H1 (cell line): ENCODE results near the gene MAP3K15. TPM values are rescaled to one million over a fixed set of nuclear protein-coding genes. Genes with fewer than 3 reads are reported as not detected.

Source experiments
- CTCF ChIA-PET: fragments of 300-600 bp; sonication (Branson Sonifier 250); formaldehyde crosslinking; loops from one replicate; lab custom pipeline; 2021; ENCODE audit not compliant: partially characterized antibody; lab: Charles Lee
- POLR2A ChIA-PET: fragments of 300-600 bp; sonication (Branson Sonifier 250); formaldehyde crosslinking; loops from one replicate; lab custom pipeline; 2021; ENCODE audit warnings: inconsistent platforms; ENCODE audit not compliant: partially characterized antibody; lab: Charles Lee
- DNase-seq, 2 experiments: peaks; one replicate each; pipeline versions ENCODE4 v3.0.0 to v3.0.0-alpha.2; 2010 to 2022; ENCODE audit warnings: low spot score in 2 of 2, low read depth in 1 of 2, mixed read lengths in 1 of 2
- FAIRE-seq: peaks from 2 replicates; lab custom pipeline; 2011; peaks lifted over from hg19 to GRCh38; lab: Jason Lieb, UNC
- H2AFZ ChIP-seq: 2 replicates; pipeline ENCODE4 v1.8.1; 2012; ENCODE audit warnings: low read length, inconsistent platforms
- H2AK5ac ChIP-seq: 2 replicates; pipeline ENCODE4 v1.6.1; 2013; ENCODE audit warnings: low read depth, low read length
- H2BK120ac ChIP-seq: replicated peaks from 2 replicates; pipeline ENCODE3; 2013; ENCODE audit warnings: low read depth, low read length, inconsistent platforms
- H2BK12ac ChIP-seq: 2 replicates; pipeline ENCODE4 v1.6.1; 2013; ENCODE audit warnings: low read depth, low read length
- H2BK15ac ChIP-seq: 2 replicates; pipeline ENCODE4 v1.6.1; 2013; ENCODE audit warnings: low read length
- H2BK20ac ChIP-seq: 2 replicates; pipeline ENCODE4 v1.6.1; 2013; ENCODE audit warnings: low read length
- H2BK5ac ChIP-seq: 2 replicates; pipeline ENCODE4 v1.6.1; 2013; ENCODE audit warnings: low read depth, low read length
- H3K14ac ChIP-seq: 2 replicates; pipeline ENCODE4 v1.6.1; 2013; ENCODE audit warnings: inconsistent platforms; ENCODE audit not compliant: insufficient read length
- H3K18ac ChIP-seq: 2 replicates; pipeline ENCODE4 v1.6.1; 2013; ENCODE audit warnings: low read length; ENCODE audit errors: extremely low read depth
- H3K23ac ChIP-seq: 2 replicates; pipeline ENCODE4 v1.6.1; 2013; ENCODE audit warnings: inconsistent platforms; ENCODE audit not compliant: insufficient read length
- H3K23me2 ChIP-seq: 2 replicates; pipeline ENCODE4 v1.6.1; 2013; ENCODE audit warnings: low read depth, low read length
- H3K27ac ChIP-seq: 2 replicates; pipeline ENCODE4 v1.6.1; 2011; ENCODE audit warnings: low read depth, low read length, inconsistent platforms
- H3K27me3 ChIP-seq, 4 experiments: replicated peaks in 1 of 4; 1 replicate in 1 of 4; 2 replicates in 3 of 4; pipeline versions ENCODE4 v1.6.1 to v1.8.1; 2011 to 2013; ENCODE audit warnings: low read length in 3 of 4, mild to moderate bottlenecking in 3 of 4, inconsistent platforms in 2 of 4, mixed read lengths in 2 of 4, moderate library complexity in 1 of 4; ENCODE audit not compliant: control insufficient read depth in 3 of 4, insufficient read depth in 3 of 4; ENCODE audit errors: extremely low read depth in 1 of 4
- H3K36me3 ChIP-seq, 4 experiments: 2 replicates each; pipeline versions ENCODE4 v1.6.1 to v1.8.1; 2011 to 2013; ENCODE audit warnings: mild to moderate bottlenecking in 4 of 4, low read length in 3 of 4, moderate library complexity in 2 of 4, control low read depth in 1 of 4, inconsistent platforms in 1 of 4; ENCODE audit not compliant: insufficient read depth in 4 of 4, control insufficient read depth in 2 of 4
- H3K4ac ChIP-seq: replicated peaks from 2 replicates; pipeline ENCODE3; 2013; ENCODE audit warnings: low read length, low read depth, mixed read lengths, inconsistent platforms; ENCODE audit not compliant: insufficient read length
- H3K4me1 ChIP-seq, 4 experiments: replicated peaks in 1 of 4; 1 replicate in 1 of 4; 2 replicates in 3 of 4; pipeline versions ENCODE4 v1.6.1 to v1.8.1; 2011 to 2013; ENCODE audit warnings: low read length in 3 of 4, inconsistent platforms in 2 of 4, mixed read lengths in 1 of 4; ENCODE audit not compliant: insufficient read depth in 4 of 4, control insufficient read depth in 3 of 4
- H3K4me2 ChIP-seq, 2 experiments: 2 replicates each; pipeline versions ENCODE4 v1.6.1 to v1.8.1; 2011 to 2013; ENCODE audit warnings: low read depth in 2 of 2, low read length in 2 of 2, control low read depth in 1 of 2, inconsistent platforms in 1 of 2, mild to moderate bottlenecking in 1 of 2; ENCODE audit not compliant: insufficient read depth in 1 of 2
- H3K4me3 ChIP-seq, 4 experiments: fragments of 200-600, 300-600 bp in 1 of 4; sonication (generic), shearing (Covaris generic), sonication (Bioruptor Twin) in 1 of 4; 2 replicates each; pipeline versions ENCODE4 v1.5.1 to v1.8.1; 2011 to 2016; ENCODE audit warnings: low read length in 4 of 4, low read depth in 3 of 4, control low read depth in 2 of 4, inconsistent platforms in 2 of 4, mild to moderate bottlenecking in 2 of 4, mixed read lengths in 1 of 4, moderate library complexity in 1 of 4; ENCODE audit not compliant: insufficient read depth in 2 of 4; ENCODE audit errors: extremely low read depth in 1 of 4
- H3K56ac ChIP-seq: replicated peaks from 2 replicates; pipeline ENCODE3; 2013; ENCODE audit warnings: low read depth, mild to moderate bottlenecking, mixed read lengths, low read length, inconsistent platforms; ENCODE audit not compliant: insufficient read length
- H3K79me1 ChIP-seq: 2 replicates; pipeline ENCODE4 v1.6.1; 2013; ENCODE audit warnings: low read depth, low read length, control low read depth
- H3K79me2 ChIP-seq, 2 experiments: 2 replicates each; pipeline versions ENCODE4 v1.6.1 to v1.8.1; 2012 to 2013; ENCODE audit warnings: low read length in 2 of 2, mild to moderate bottlenecking in 2 of 2, inconsistent platforms in 1 of 2; ENCODE audit not compliant: insufficient read depth in 2 of 2, control insufficient read depth in 1 of 2
- H3K9ac ChIP-seq, 4 experiments: replicated peaks in 1 of 4; 1 replicate in 1 of 4; 2 replicates in 3 of 4; pipeline versions ENCODE4 v1.6.1 to v1.8.1; 2011 to 2013; ENCODE audit warnings: low read depth in 3 of 4, low read length in 3 of 4, control low read depth in 2 of 4, mild to moderate bottlenecking in 2 of 4, moderate library complexity in 2 of 4, inconsistent platforms in 1 of 4; ENCODE audit errors: extremely low read depth in 1 of 4
- H3K9me3 ChIP-seq, 2 experiments: 2 replicates each; pipeline versions ENCODE4 v1.6.1 to v1.8.1; 2012 to 2013; ENCODE audit warnings: mild to moderate bottlenecking in 2 of 2, moderate library complexity in 2 of 2, control low read depth in 1 of 2, inconsistent platforms in 1 of 2, low read depth in 1 of 2, low read length in 1 of 2, mixed read lengths in 1 of 2; ENCODE audit not compliant: insufficient read depth in 2 of 2
- H4K20me1 ChIP-seq, 2 experiments: replicated peaks in 1 of 2; 2 replicates each; pipeline versions ENCODE3 to v1.8.1; 2011 to 2013; ENCODE audit warnings: inconsistent platforms in 2 of 2, low read length in 2 of 2, mild to moderate bottlenecking in 1 of 2; ENCODE audit not compliant: insufficient read depth in 2 of 2, control insufficient read depth in 1 of 2
- H4K5ac ChIP-seq: 2 replicates; pipeline ENCODE4 v1.6.1; 2013; ENCODE audit warnings: low read length, low read depth, mixed read lengths, inconsistent platforms; ENCODE audit not compliant: insufficient read length
- H4K8ac ChIP-seq: 2 replicates; pipeline ENCODE4 v1.8.0; 2013; ENCODE audit warnings: mild to moderate bottlenecking, moderate library complexity, low read length, inconsistent platforms; ENCODE audit not compliant: insufficient read depth; ENCODE audit errors: extremely low read depth
- H4K91ac ChIP-seq: replicated peaks from 2 replicates; pipeline ENCODE3; 2013; ENCODE audit warnings: low read length, mixed read lengths, inconsistent platforms; ENCODE audit not compliant: insufficient read length
- ATF3 ChIP-seq: IDR thresholded peaks from 2 replicates; pipeline ENCODE4 v1.6.1; 2011; ENCODE audit warnings: low read depth, mild to moderate bottlenecking, low read length; ENCODE audit not compliant: insufficient read depth
- CHD2 ChIP-seq: IDR thresholded peaks from 2 replicates; pipeline ENCODE4 v1.6.1; 2012; ENCODE audit warnings: low read length, improper control_type of control experiment
- JUND ChIP-seq: IDR thresholded peaks from 2 replicates; pipeline ENCODE4 v1.6.1; 2011; ENCODE audit warnings: mild to moderate bottlenecking, improper control_type of control experiment, low read length
- KDM1A ChIP-seq: fragments of 200-600, 300-600 bp; sonication (generic); IDR thresholded peaks from 2 replicates; pipeline ENCODE4 v1.7.1; 2016; ENCODE audit warnings: mild to moderate bottlenecking, low read length, borderline replicate concordance
- NRF1 ChIP-seq: IDR thresholded peaks from 2 replicates; pipeline ENCODE4 v1.6.1; 2011; ENCODE audit warnings: mild to moderate bottlenecking, low read depth, low read length, improper control_type of control experiment
- POU5F1 ChIP-seq: IDR thresholded peaks from 2 replicates; pipeline ENCODE4 v1.6.1; 2011; ENCODE audit warnings: low read depth, mild to moderate bottlenecking, low read length, moderate library complexity
- RBBP5 ChIP-seq: IDR thresholded peaks from 2 replicates; pipeline ENCODE4 v1.7.1; 2012; ENCODE audit warnings: low read depth, mild to moderate bottlenecking, inconsistent platforms, low read length, moderate library complexity, borderline replicate concordance
- SP4 ChIP-seq: IDR thresholded peaks from 2 replicates; pipeline ENCODE4 v1.6.1; 2012; ENCODE audit warnings: low read length, inconsistent platforms
- WGBS, 2 experiments: shearing (Covaris generic) in 1 of 2; methylation state at CpG; one replicate each; pipeline versions ENCODE4 v1.1.6 to v1.1.7; 2013 to 2015; ENCODE audit warnings: low lambda C conversion rate in 2 of 2, mixed read lengths in 2 of 2, inconsistent platforms in 1 of 2, low coverage in 1 of 2, missing lambda C conversion rate in 1 of 2; ENCODE audit not compliant: insufficient replicate concordance in 2 of 2, insufficient coverage in 1 of 2, insufficient read length in 1 of 2; ENCODE audit errors: extremely low coverage in 1 of 2, missing lambda C conversion rate in 1 of 2; 5-methylcytosine and 5-hydroxymethylcytosine counted together
- polyA plus RNA-seq, 7 experiments: library from polyadenylated mRNA; depleted of rRNA in 3 of 7; stranded (reverse) in 5 of 7; unstranded in 2 of 7; fragments of >200 nt in 5 of 7; fragments of 200-250 nt in 2 of 7; gene quantifications; 1 replicate in 5 of 7; 2 replicates in 1 of 7; 4 replicates in 1 of 7; pipeline versions ENCODE4 v1.2.1 to v1.2.3, GENCODE V29; 2011 to 2013; ENCODE audit warnings: missing spikeins in 2 of 7, mixed read lengths in 2 of 7
- total RNA-seq: library from RNA; stranded (reverse); fragmentation: NEBNext Ultra II Directional; extraction: Animal tissue kit (Norgen Biotek cat#: 25700); gene quantifications from 2 replicates; pipeline ENCODE4 v1.2.1, GENCODE V29; 2021

The MAP3K15 gene
- total and polyA plus RNA-seq, 2 of the 8 experiments (the other 6 are each of a cell fraction or from before 2014, with no cell fraction given): 1.8 to 2.4 TPM

GRCh38 chrX:19487520-19488200, 27.6 kb downstream of the MAP3K15 start:
- no peak overlapping the region for H3K27ac ChIP-seq
- no peaks in the 10 kb centered on the region for H3K27me3 ChIP-seq
- H3K4me3 ChIP-seq: no peak overlapping the region
- ChIA-PET POLR2A (no interaction called here), CTCF (no interaction called here)
- no peak overlapping the region for H2AK5ac ChIP-seq
- H2BK120ac ChIP-seq: no peak overlapping the region
- no peaks in the 10 kb centered on the region for H3K79me1 ChIP-seq
- H2BK12ac ChIP-seq: no peak overlapping the region
- H4K5ac ChIP-seq: no peak overlapping the region
- no peaks in the 10 kb centered on the region for H3K9me3 ChIP-seq
- H3K4ac ChIP-seq: no peak overlapping the region
- no peak overlapping the region for H3K4me2 ChIP-seq
- H3K23ac ChIP-seq: no peak overlapping the region
- no peak overlapping the region for H2BK15ac ChIP-seq
- H3K79me2 ChIP-seq: no peaks in the 10 kb centered on the region
- no peak overlapping the region for H3K56ac ChIP-seq
- no peaks in the 10 kb centered on the region for H4K20me1 ChIP-seq
- no peaks in the 10 kb centered on the region for H3K23me2 ChIP-seq
- H2BK20ac ChIP-seq: no peak overlapping the region
- H4K91ac ChIP-seq: no peak overlapping the region
- no peak overlapping the region for H3K18ac ChIP-seq
- no peak overlapping the region for H2BK5ac ChIP-seq
- WGBS, 2 experiments: 83% methylated on average over 3 of the region's 3 CpGs; no CpG with 5 or more reads in 1 of the 2 experiments
- DNase-seq (no peak), FAIRE-seq (no peak)
- H3K36me3 ChIP-seq: no peaks in the 10 kb centered on the region
- H3K4me1 ChIP-seq: 0 out of 7 replicates have a peak, but pooled peaks cover 0 to 3% (median 0%) of the 10 kb centered on the region in 4 experiments
- no peak overlapping the region for H2AFZ ChIP-seq
- no peak overlapping the region for H4K8ac ChIP-seq
- H3K9ac ChIP-seq: no peak overlapping the region
- H3K14ac ChIP-seq: no peak overlapping the region
- TF ChIP-seq CHD2: no peak
- no peak for TF ChIP-seq KDM1A
- TF ChIP-seq POU5F1: no peak
- TF ChIP-seq ATF3: no peak
- TF ChIP-seq SP4: no peak
- TF ChIP-seq JUND: no peak
- no peak for TF ChIP-seq NRF1
- no peak for TF ChIP-seq RBBP5
